ENCODE results near the gene B3GNT7. TPM values are rescaled to one million over a fixed set of nuclear protein-coding genes. Genes with fewer than 3 reads are reported as not detected.

B3GNT7 gene
- total and polyA plus RNA-seq, 12 donors: 0.72 to 61.7 (median 2.1) TPM

GRCh38 chr2:231410293-231411004 lies 14.9 kb downstream of the B3GNT7 start:
- ATAC-seq (no peak), DNase-seq (no peak)
- Histone ChIP-seq H3K4me3 (no peak overlapping the region), H3K36me3 (no peaks in the 10 kb centered on the region), H3K9me3 (peaks cover 0 to 14% (median 4%) of the 10 kb centered on the region in 11 donors), H3K27ac (no peak overlapping the region), H3K4me1 (peaks cover 0 to 26% (median 14%) of the 10 kb centered on the region in 9 donors), H3K27me3 (peaks cover 0 to 43% (median 14%) of the 10 kb centered on the region in 7 donors)
- 77 to 79% methylated on average over 6 of the region's 6 CpGs for WGBS, 2 donors
- peak in 3 of 9 donors; percentile 12 to 25 (median 25) for TF ChIP-seq CTCF (IDR thresholded peaks at IDR 0.05)
- intact Hi-C loops (cut with DNase I): loop anchor here (2.0 to 10.0 kb wide), 7 partner anchors 113 to 308 kb away; no protein-coding TSS in a partner anchor

GRCh38 chr2:231411237-231411636 lies 15.7 kb downstream of the B3GNT7 start:
- no peak for ATAC-seq
- peaks cover 0 to 18% (median 12%) of the 10 kb centered on the region in 9 donors for H3K4me1 ChIP-seq
- DNase-seq: no peak
- intact Hi-C loops (cut with DNase I): loop anchor here (2.0 to 10.0 kb wide), 7 partner anchors 114 to 309 kb away; no protein-coding TSS in a partner anchor
- H3K9me3 ChIP-seq: peaks cover 0 to 14% (median 4%) of the 10 kb centered on the region in 11 donors
- no peak overlapping the region for H3K27ac ChIP-seq
- no peak for TF ChIP-seq CTCF (IDR thresholded peaks at IDR 0.05)
- H3K36me3 ChIP-seq: no peaks in the 10 kb centered on the region
- 72 to 73% methylated on average over 3 of the region's 3 CpGs for WGBS, 2 donors
- peaks cover 0 to 43% (median 17%) of the 10 kb centered on the region in 7 donors for H3K27me3 ChIP-seq
- H3K4me3 ChIP-seq: peak overlapping the region in 1 of 10 donors; percentile 76

GRCh38 chr2:231411831-231412617 lies 16.5 kb downstream of the B3GNT7 start:
- H3K9me3 ChIP-seq: peaks cover 0 to 14% (median 4%) of the 10 kb centered on the region in 11 donors
- H3K36me3 ChIP-seq: no peaks in the 10 kb centered on the region
- DNase-seq (peak; percentile 76 to 85), ATAC-seq (peak; percentile 96 to 100 (median 98))
- peaks cover 0 to 43% (median 17%) of the 10 kb centered on the region in 7 donors for H3K27me3 ChIP-seq
- peak overlapping the region; percentile 46 to 76 (median 61) for H3K4me3 ChIP-seq
- peak; percentile 65 to 94 (median 90) for TF ChIP-seq CTCF (IDR thresholded peaks at IDR 0.05)
- intact Hi-C loops (cut with DNase I): loop anchor here (1.0 to 10.0 kb wide), 9 partner anchors 115 to 310 kb away; no protein-coding TSS in a partner anchor
- peaks cover 0 to 14% (median 12%) of the 10 kb centered on the region in 9 donors for H3K4me1 ChIP-seq
- WGBS, 2 donors: 2% methylated on average over 66 of the region's 67 CpGs
- H3K27ac ChIP-seq: peak overlapping the region in 3 of 10 donors; percentile 35 to 53 (median 40)

GRCh38 chr2:231412618-231412963 lies 17.1 kb downstream of the B3GNT7 start:
- no peaks in the 10 kb centered on the region for H3K36me3 ChIP-seq
- DNase-seq: no peak
- H3K27ac ChIP-seq: no peak overlapping the region
- peak in 1 of 9 donors; percentile 9 for TF ChIP-seq CTCF (IDR thresholded peaks at IDR 0.05)
- H3K4me1 ChIP-seq: peaks cover 0 to 14% (median 12%) of the 10 kb centered on the region in 9 donors
- intact Hi-C loops (cut with DNase I): loop anchor here (1.0 to 10.0 kb wide), 9 partner anchors 115 to 310 kb away; no protein-coding TSS in a partner anchor
- H3K4me3 ChIP-seq: peak overlapping the region in 9 of 10 donors; percentile 52 to 76 (median 61)
- peaks cover 0 to 43% (median 21%) of the 10 kb centered on the region in 7 donors for H3K27me3 ChIP-seq
- peaks cover 0 to 14% (median 4%) of the 10 kb centered on the region in 11 donors for H3K9me3 ChIP-seq
- ATAC-seq: peak in 6 of 8 donors; percentile 6 to 28 (median 15)
- WGBS, 2 donors: 31 to 40% methylated on average over 9 of the region's 9 CpGs
